OCI-LY1 (cell line): ENCODE data around the gene CDKAL1.

ENCODE experiments used
- H2AFZ ChIP-seq: fragments of 200-600 bp; sonication (generic), shearing (Covaris generic); 2 replicates; pipeline ENCODE4 v1.6.0; 2014; ENCODE audit warnings: antibody characterized with exemption, mild to moderate bottlenecking, low read length
- H3F3A ChIP-seq: fragments of 200-600 bp; sonication (generic), shearing (Covaris generic); 2 replicates; pipeline ENCODE4 v1.6.0; 2014; ENCODE audit warnings: mild to moderate bottlenecking, antibody characterized with exemption, low read length, moderate library complexity; ENCODE audit not compliant: insufficient read depth
- H3K27ac ChIP-seq: fragments of 200-600 bp; sonication (generic); 2 replicates; pipeline ENCODE4 v1.5.1; 2014; ENCODE audit warnings: low read length, mixed run types, mild to moderate bottlenecking, low read depth; ENCODE audit not compliant: poor library complexity, severe bottlenecking
- H3K27me3 ChIP-seq: fragments of 200-600 bp; sonication (generic); 2 replicates; pipeline ENCODE4 v1.6.0; 2014; ENCODE audit warnings: antibody characterized with exemption, mild to moderate bottlenecking, low read length, moderate library complexity; ENCODE audit not compliant: insufficient read depth
- H3K36me3 ChIP-seq: fragments of 200-600 bp; sonication (generic); 2 replicates; pipeline ENCODE4 v1.6.1; 2014; ENCODE audit warnings: mild to moderate bottlenecking, antibody characterized with exemption, low read length, moderate library complexity, mixed read lengths; ENCODE audit not compliant: insufficient read depth
- H3K4me1 ChIP-seq: fragments of 200-600 bp; sonication (generic); 2 replicates; pipeline ENCODE4 v1.5.1; 2014; ENCODE audit warnings: mild to moderate bottlenecking, low read length, moderate library complexity; ENCODE audit not compliant: insufficient read depth, severe bottlenecking
- H3K4me2 ChIP-seq: fragments of 200-600 bp; sonication (generic), shearing (Covaris generic); 2 replicates; pipeline ENCODE4 v1.6.1; 2014; ENCODE audit warnings: low read length
- H3K4me3 ChIP-seq: fragments of 200-600 bp; sonication (generic); 2 replicates; pipeline ENCODE4 v1.5.1; 2014; ENCODE audit warnings: low read length, low read depth, mild to moderate bottlenecking, mixed read lengths; ENCODE audit not compliant: poor library complexity, severe bottlenecking
- H3K79me2 ChIP-seq: fragments of 200-600 bp; shearing (Covaris generic); 2 replicates; pipeline ENCODE4 v1.6.1; 2016; ENCODE audit warnings: mixed run types, low read length, mixed read lengths; ENCODE audit not compliant: insufficient read depth
- H3K9ac ChIP-seq: fragments of 200-600 bp; sonication (generic), shearing (Covaris generic); 2 replicates; pipeline ENCODE4 v1.6.1; 2014; ENCODE audit warnings: mild to moderate bottlenecking, low read length, mixed read lengths
- H3K9me2 ChIP-seq: fragments of 200-600 bp; sonication (generic), shearing (Covaris generic); 2 replicates; pipeline ENCODE4 v1.6.1; 2014; ENCODE audit warnings: low read depth, mild to moderate bottlenecking, low read length, mixed read lengths
- H3K9me3 ChIP-seq: fragments of 200-600 bp; shearing (Covaris generic); 2 replicates; pipeline ENCODE4 v1.6.1; 2014; ENCODE audit warnings: low read length, mixed read lengths
- H4K20me1 ChIP-seq: fragments of 200-600 bp; sonication (generic), shearing (Covaris generic); 2 replicates; pipeline ENCODE4 v1.6.0; 2016; ENCODE audit warnings: mild to moderate bottlenecking, low read length; ENCODE audit not compliant: insufficient read depth
- EZH2 ChIP-seq: fragments of 200-600 bp; sonication (generic), shearing (Covaris generic); IDR thresholded peaks from 2 replicates; pipeline ENCODE4 v1.8.0; 2017; ENCODE audit warnings: borderline replicate concordance, mixed run types, mild to moderate bottlenecking, antibody characterized with exemption, low read length, moderate library complexity, mixed read lengths
- TF ChIP-seq, protein P1 (sequence below): fragments of 200-600 bp; sonication (generic), shearing (Covaris generic); IDR thresholded peaks from 2 replicates; pipeline ENCODE4 v1.5.1; 2017; ENCODE audit warnings: mild to moderate bottlenecking, antibody characterized with exemption, low read length, moderate library complexity, mixed read lengths

CDKAL1 gene

DNA sequence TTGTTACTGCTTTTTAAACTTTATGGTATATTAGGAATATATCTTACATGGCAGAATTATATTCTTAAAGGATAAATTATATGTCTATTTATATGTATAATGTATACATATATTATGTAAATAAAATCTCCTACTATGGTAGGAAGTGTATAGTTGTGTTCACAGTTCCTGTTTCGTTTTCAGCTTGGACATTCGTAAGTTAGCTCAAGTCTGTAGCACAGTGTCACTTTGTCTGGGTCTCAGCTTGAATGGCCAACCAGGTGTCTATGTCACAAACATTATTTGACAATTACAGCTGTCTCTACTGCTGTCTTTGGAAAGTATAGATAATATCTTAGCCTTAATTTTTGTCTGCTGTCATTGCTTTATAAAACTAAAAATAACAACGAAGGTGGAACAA, 303.9 kb downstream of the CDKAL1 start:
- no peak overlapping the region for H3K9ac ChIP-seq

GRCh38 chr6:20839630-20840029, 305.4 kb downstream of the CDKAL1 start:
- Histone ChIP-seq H3K4me1 (no peaks in the 10 kb centered on the region), H3K79me2 (no peaks in the 10 kb centered on the region), H3F3A (no peaks in the 10 kb centered on the region), H2AFZ (no peak overlapping the region), H3K4me3 (no peak overlapping the region), H3K27ac (no peak overlapping the region), H3K9me2 (no peaks in the 10 kb centered on the region; the same call in 1 of the 2 replicates), H3K9ac (no peak overlapping the region), H3K9me3 (no peaks in the 10 kb centered on the region), H3K36me3 (no peaks in the 10 kb centered on the region), H4K20me1 (no peaks in the 10 kb centered on the region), H3K27me3 (no peaks in the 10 kb centered on the region), H3K4me2 (no peak overlapping the region)
- TF ChIP-seq, protein P1, sequence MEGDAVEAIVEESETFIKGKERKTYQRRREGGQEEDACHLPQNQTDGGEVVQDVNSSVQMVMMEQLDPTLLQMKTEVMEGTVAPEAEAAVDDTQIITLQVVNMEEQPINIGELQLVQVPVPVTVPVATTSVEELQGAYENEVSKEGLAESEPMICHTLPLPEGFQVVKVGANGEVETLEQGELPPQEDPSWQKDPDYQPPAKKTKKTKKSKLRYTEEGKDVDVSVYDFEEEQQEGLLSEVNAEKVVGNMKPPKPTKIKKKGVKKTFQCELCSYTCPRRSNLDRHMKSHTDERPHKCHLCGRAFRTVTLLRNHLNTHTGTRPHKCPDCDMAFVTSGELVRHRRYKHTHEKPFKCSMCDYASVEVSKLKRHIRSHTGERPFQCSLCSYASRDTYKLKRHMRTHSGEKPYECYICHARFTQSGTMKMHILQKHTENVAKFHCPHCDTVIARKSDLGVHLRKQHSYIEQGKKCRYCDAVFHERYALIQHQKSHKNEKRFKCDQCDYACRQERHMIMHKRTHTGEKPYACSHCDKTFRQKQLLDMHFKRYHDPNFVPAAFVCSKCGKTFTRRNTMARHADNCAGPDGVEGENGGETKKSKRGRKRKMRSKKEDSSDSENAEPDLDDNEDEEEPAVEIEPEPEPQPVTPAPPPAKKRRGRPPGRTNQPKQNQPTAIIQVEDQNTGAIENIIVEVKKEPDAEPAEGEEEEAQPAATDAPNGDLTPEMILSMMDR: no peak
- TF ChIP-seq EZH2: no peak

More for the DNA sequence above, 303.9 kb downstream of the CDKAL1 start:
- no peaks in the 10 kb centered on the region; the same call in 1 of the 2 replicates for H3K9me2 ChIP-seq
- H3K4me2 ChIP-seq: no peak overlapping the region
- no peaks in the 10 kb centered on the region for H3K4me1 ChIP-seq
- no peaks in the 10 kb centered on the region for H3K9me3 ChIP-seq
- H3K4me3 ChIP-seq: no peak overlapping the region
- no peaks in the 10 kb centered on the region for H3K27me3 ChIP-seq
- H3F3A ChIP-seq: no peaks in the 10 kb centered on the region
- no peak overlapping the region for H3K27ac ChIP-seq
- H2AFZ ChIP-seq: no peak overlapping the region
- no peaks in the 10 kb centered on the region for H3K36me3 ChIP-seq
- no peak for TF ChIP-seq EZH2
- TF ChIP-seq, protein P1: no peak
- H3K79me2 ChIP-seq: no peaks in the 10 kb centered on the region
- H4K20me1 ChIP-seq: no peaks in the 10 kb centered on the region

DNA sequence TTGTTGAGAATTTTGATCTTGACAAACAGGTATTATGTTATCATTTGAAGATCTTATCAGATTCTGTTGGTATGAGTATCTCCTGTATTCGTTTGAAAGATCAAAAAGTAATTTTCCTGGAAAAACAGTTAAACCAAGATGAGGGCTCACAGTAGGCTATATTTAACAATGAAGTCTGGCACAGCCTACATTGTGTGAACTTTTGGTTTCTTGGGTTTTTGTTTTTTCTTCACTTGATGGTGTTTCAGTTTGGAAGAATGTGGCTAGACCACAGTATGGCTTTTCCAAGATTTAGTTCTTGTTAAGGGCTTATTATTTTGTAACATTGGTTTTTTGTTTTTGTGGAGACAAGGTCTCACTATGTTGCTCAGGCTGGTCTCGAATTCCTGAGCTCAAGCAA, 306.4 kb downstream of the CDKAL1 start:
- no peaks in the 10 kb centered on the region for H4K20me1 ChIP-seq
- H3K27ac ChIP-seq: no peak overlapping the region
- no peaks in the 10 kb centered on the region for H3K4me1 ChIP-seq
- H3K4me3 ChIP-seq: no peak overlapping the region
- H3K4me2 ChIP-seq: no peak overlapping the region
- H3K9ac ChIP-seq: no peak overlapping the region
- no peaks in the 10 kb centered on the region for H3K27me3 ChIP-seq
- TF ChIP-seq EZH2: no peak
- TF ChIP-seq, protein P1: no peak
- H2AFZ ChIP-seq: no peak overlapping the region
- H3F3A ChIP-seq: no peaks in the 10 kb centered on the region
- H3K9me2 ChIP-seq: no peaks in the 10 kb centered on the region; the same call in 1 of the 2 replicates
- no peaks in the 10 kb centered on the region for H3K36me3 ChIP-seq
- no peaks in the 10 kb centered on the region for H3K79me2 ChIP-seq
- no peaks in the 10 kb centered on the region for H3K9me3 ChIP-seq
